Daoy (cell line): Measurements from ENCODE around the gene FSD1. TPM values are rescaled to one million over a fixed set of nuclear protein-coding genes. Genes with fewer than 3 reads are reported as not detected.
"Not testable (repeated sequence)": the region's sequence is repeated elsewhere in the genome, so short reads cannot be mapped to it uniquely, and the experiment has no call there.

Experiments used
- DNase-seq: peaks from one replicate; pipeline ENCODE4 v3.0.0-alpha.2; 2015; ENCODE audit warnings: low read depth
- total RNA-seq: library from RNA; depleted of rRNA; stranded (reverse); fragments of >200 nt; shearing (Covaris generic); gene quantifications from 2 replicates; pipeline ENCODE4 v1.2.3, GENCODE V29; 2014

The FSD1 gene
- total RNA-seq, 1 experiment from 2014 or later = 28.3 TPM

GRCh38 chr19:4319067-4319718 is 14.8 kb downstream of the FSD1 start:
- no peak for DNase-seq

- DNase-seq = no peak
These were observed 16.0 kb downstream of the FSD1 start for GRCh38 chr19:4320419-4320818.

DNA sequence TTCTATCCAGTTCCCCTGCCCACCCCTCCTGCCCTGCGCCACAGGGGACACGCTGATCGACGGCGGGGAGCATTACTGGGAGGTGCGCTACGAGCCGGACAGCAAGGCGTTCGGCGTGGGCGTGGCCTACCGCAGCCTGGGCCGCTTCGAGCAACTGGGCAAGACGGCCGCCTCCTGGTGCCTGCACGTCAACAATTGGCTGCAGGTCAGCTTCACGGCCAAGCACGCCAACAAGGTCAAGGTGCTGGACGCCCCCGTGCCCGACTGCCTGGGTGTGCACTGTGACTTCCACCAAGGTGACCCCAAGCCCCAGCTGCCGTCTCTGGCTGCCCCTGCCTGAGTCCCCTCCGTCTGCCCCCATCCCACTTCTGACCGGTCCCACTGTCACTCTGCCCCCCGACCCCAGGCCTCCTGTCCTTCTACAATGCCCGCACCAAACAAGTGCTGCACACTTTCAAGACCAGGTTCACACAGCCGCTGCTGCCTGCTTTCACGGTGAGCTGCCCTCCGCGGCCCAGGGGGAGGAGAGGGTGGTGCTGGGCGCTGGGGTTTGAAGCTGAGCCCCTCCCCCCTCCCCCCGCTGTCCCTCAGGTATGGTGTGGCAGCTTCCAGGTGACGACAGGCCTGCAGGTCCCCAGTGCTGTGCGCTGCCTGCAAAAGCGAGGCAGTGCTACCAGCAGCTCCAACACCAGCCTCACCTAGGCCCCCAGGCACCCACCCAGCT is 18.7 kb downstream of the FSD1 start:
- no peak for DNase-seq

DNA sequence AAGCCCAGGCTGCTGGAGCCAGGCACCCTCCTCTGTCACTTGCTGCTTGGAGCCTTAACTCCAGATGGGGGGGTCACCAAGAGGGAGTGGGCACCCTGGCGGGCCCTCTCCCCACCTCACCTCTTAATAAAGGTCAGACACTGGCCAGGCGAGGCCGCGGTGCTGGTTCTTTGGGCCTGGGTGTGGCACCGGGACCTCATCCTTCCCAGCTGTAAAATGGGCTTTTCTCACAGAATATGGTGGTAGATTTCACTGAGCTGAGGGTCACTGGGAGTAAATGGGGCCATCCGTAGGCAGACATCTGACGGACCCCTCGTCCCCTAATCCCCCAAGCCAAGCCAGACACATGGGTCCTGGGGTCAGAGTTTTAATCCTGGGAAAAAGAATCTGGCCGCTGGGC is 19.3 kb downstream of the FSD1 start:
- no peak for DNase-seq

- no peak for DNase-seq
These were observed 19.8 kb downstream of the FSD1 start for GRCh38 chr19:4324228-4324627.

DNA sequence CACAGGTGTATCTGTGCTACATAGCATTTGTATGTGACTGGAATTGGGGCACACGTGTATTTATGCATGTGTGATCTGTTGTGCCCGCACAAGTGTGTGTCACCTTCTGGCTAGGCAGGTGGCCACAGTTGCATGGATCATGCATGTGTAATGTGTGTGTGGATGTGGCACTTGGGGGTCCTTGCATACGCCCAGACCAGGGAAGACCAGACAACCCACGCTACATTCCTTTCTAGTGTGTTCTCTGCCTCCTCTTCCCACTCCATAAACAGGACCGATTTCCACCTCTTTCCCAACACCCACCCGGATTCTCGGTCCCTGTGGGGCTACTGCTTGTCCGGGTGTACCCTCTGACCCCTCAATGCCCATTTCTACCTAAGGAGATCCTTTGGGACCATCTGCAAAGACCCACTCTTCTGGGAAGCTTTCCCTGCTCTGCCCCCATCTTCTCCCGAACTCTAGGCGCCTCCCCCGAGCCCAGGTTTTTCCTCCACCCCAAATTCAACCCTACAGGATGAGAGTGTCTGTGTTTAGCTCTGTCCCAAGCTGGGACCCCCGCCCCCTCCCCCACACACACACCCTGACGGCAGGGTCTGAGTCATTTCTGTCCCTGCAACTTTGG is 21.9 kb downstream of the FSD1 start:
- DNase-seq = no peak

GRCh38 chr19:4326837-4327251 is 22.4 kb downstream of the FSD1 start:
- no peak for DNase-seq

- DNase-seq = peak; percentile 85
These were observed 23.0 kb downstream of the FSD1 start for GRCh38 chr19:4327252-4327876.

DNA sequence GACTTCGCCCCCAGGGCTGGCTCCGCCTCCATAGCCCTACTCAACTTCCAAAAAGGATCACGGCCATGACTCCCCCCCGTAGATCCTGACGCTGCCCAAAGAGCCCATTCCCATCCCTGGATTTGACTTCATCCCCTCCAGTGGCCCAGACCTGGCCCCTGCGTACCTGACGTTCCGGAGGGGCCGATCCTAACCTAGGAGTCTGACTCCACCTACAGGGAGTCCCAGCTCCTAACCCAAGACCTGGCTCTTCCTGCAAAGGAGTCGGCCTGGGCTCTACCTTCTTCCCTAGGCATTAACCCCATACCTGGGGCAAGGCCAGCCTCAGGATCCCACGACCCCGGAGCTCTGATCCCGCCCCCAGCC is 23.5 kb downstream of the FSD1 start:
- no peak for DNase-seq

DNA sequence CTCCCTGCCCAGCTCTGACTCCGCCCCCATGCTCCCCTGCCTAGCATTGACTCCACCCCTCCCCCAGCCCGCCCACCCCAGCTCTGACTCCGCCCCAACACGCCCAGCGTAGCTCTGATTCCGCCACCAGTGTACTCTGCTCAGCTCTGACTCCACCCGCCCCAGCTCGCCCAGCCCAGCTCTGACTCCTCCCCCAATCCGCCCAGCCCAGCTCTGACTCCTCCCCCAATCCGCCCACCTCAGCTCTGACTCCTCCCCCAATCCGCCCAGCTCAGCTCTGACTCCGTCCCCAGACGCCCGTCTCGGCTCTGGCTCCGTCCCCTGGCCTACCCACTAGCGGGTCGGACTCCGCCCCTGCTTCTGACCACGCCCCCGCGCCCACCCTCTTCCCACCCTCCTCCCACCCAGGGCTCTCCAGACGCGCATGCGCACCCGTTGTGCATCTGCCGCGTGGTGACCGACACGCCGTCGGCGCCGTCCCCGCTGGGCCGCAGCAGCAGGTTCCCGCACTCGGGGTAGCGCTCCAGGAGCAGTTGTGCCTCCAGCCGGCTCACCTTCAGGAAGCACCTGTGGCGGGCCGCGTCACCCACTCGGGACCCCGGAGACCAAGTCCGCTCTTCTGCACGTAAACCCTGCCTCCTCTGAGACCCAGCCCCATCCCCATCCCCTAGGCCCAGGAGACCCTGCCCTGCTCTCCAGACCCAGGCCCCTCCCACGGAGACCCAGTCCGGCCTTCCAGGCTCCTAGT is 24.0 kb downstream of the FSD1 start:
- peak; percentile 88 for DNase-seq

- DNase-seq = not testable (repeated sequence)
These were observed 24.7 kb downstream of the FSD1 start for GRCh38 chr19:4328991-4329681.

- no peak for DNase-seq
These were observed 25.5 kb downstream of the FSD1 start for GRCh38 chr19:4329858-4330257.

- DNase-seq = no peak
These were observed 30.7 kb downstream of the FSD1 start for GRCh38 chr19:4334929-4335570.

- no peak for DNase-seq
These were observed 33.6 kb downstream of the FSD1 start for GRCh38 chr19:4337906-4338440.

DNA sequence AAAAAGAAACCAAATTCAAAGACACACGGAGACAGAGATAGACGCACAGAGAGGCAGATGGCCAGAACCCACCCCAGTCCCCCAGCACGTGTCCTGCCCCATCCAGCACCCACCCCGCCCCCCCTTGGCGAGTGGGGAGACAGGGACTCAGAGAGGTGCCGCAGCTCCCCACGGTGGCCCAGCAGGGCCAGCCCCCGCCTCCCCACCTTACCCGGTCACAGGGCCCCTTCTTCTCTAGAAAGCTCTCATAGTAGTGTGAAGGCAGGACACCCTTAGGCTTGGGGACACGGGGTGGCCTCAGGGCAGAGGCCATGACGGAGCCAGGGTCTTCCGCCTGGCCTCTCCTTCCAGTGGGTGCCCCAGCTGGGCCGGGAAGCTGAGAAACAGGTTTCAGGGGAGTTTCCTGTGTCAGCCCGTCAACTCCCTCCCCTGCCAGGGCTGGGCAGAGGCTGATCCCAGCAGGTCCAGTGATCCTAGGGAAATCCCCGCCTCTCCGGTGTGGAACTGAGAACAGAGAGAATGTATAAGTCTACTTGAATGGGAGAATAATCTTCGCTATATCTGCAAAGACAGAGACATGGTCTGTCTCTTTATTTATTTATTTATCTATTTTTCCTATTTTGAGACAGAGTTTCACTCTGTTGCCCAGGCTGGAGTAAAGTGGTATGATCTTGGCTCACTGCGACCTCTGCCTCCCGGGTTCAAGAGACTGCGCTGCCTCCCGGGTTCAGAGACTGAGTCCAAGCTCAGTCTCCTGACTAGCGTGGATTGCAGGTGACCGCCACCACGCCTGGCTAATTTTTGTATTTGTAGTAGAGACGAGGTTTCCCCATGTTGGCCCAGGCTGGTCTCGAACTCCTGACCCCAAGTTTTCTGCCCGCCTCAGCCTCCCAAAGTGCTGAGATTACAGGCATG is 34.3 kb downstream of the FSD1 start, which contains the start of gene STAP2:
STAP2 (minus strand) TSS at position 387 of the 915 bp plus-strand sequence; CDS start at position 313, 74 bp downstream.
- peak; percentile 68 for DNase-seq

DNA sequence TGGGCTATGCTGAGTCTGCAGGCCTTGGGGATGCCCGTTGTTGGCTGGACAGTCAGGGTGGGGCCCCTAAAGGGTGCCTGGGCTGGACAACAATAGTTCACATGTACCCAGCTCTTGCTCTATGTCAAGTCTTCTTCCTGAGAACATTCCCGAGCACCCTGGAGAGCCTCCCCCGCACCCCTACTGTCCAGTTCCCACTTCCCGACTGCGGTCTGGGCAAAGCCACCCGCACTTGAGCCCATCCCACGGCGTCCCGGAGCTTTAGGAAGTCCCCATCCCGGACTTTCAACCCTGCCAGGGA is 37.9 kb downstream of the FSD1 start:
- DNase-seq = no peak

DNA sequence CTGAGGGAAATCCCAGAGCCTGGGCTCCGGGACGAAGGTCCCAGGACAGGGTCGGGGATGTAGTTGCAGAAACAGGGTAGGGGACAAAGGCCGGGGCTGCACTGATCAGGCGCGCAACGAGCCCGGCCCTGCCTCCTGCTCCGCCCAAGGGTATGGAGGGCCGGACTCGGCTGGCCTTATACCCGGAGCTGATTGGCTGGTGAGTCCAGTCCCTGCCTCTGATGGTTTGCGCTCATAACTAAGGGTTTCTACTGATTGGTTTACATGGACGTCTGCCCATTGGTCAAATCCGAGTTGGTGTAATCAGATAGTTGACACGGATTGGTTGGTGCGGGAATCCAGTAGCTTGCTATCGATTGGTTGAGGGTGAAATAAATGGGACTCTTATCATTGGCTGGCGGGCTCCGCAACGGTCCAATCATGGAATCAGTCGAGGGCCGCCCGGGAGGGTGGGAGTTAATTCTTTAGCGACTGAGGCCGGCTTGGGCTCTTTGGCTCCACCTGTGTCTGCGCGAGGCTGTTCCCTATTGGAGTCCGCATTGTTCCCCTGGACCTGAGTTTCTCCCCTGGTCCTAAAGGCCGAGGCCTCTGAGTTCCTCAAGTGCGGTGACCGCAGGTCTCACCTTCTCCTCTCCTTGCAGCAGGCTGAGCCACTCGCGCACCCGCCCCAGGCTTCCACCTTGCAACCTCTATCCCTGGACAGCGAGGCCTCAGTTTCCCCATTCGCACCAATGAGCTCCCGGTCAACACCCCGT is 38.4 kb downstream of the FSD1 start:
- DNase-seq = peak; percentile 99

DNA sequence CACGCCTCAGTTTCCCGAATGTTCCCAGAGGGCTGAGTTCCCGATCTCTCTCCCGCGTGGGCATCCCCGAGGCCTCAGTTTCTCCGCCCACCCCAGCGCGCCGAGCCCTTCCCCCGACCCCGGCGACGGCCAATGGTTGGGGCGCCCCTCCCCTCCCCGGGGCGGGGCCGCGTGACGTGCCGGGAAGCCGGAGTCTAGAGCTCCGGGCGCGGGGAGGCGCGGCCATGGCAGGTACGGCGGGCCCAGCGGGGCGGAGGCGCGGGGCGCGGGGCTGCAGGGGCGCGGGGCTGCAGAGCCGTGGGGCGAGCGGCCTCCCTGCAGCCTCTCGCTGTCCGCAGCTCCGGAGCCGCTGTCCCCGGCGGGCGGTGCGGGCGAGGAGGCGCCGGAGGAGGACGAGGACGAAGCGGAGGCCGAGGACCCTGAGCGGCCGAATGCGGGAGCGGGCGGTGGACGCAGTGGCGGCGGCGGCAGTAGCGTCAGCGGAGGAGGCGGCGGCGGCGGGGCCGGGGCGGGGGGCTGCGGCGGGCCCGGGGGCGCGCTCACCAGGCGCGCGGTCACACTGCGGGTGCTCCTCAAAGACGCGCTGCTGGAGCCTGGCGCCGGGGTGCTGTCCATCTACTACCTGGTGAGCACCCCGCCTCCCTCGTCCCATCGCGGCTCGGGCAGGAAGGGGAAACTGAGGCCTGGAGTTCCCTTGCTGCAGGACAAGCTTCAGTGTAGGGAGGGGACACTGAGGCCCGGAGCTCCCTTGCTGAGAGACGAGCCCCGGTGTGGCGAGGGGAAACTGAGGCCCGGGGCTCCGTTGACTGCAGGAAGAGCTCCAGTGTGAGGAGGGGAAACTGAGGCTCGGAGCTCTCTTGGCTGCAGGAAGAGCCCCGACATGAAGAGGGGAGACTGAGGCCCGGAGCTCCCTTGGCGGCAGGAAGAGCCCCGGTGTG is 39.2 kb downstream of the FSD1 start, which contains the start of gene MPND:
MPND (plus strand) TSS at position 193 of the 938 bp plus-strand sequence; CDS start at position 225, 32 bp downstream.
- peak; percentile 92 for DNase-seq
